GM12875 (cell line): ENCODE data around the gene CHD6.

Experiments
- H3K4me3 ChIP-seq: one replicate; pipeline ENCODE4 v1.5.1; 2011; ENCODE audit warnings: low read depth, low read length, control low read depth
- TF ChIP-seq, protein P1 (sequence below): IDR thresholded peaks from 2 replicates; pipeline ENCODE4 v1.5.1; 2011; ENCODE audit warnings: low read depth, mild to moderate bottlenecking, control low read depth, inconsistent platforms, low read length, moderate library complexity, borderline replicate concordance; ENCODE audit not compliant: insufficient read depth

Gene CHD6

DNA sequence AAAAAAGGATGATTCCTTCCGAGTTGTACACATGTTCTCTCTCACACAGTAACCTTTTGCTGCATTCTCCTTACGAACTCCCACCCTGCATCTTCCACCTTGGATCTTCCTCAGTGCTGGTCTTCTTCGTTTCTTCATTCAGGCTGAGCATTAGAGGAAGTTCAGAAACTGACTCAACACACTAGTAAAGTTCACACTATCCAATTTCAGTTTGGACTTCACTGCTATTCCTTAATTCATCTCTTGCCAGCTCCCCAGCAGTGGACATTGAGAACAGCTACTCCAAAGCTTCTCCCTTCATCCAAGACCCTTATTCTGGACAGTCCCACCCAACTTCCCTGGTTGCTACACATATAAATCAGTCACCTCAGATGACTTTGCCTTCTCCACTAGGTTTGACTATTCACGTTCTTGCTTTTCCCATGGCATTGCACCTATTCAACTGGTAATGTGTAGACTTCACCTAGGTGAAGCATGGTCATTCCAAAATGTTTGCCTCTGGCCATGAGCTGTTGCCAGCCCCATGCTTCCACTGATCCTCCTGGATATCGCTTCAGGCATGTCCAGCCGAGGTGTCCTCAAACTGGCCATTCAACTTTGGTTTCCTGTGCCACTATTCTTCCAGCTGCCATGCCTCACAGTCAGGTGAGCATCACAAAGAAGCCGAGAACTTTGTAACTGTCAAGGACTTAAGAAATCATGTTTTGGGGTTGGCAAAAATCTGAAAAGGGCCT is 147.6 kb downstream of the CHD6 start:
- TF ChIP-seq, protein P1, sequence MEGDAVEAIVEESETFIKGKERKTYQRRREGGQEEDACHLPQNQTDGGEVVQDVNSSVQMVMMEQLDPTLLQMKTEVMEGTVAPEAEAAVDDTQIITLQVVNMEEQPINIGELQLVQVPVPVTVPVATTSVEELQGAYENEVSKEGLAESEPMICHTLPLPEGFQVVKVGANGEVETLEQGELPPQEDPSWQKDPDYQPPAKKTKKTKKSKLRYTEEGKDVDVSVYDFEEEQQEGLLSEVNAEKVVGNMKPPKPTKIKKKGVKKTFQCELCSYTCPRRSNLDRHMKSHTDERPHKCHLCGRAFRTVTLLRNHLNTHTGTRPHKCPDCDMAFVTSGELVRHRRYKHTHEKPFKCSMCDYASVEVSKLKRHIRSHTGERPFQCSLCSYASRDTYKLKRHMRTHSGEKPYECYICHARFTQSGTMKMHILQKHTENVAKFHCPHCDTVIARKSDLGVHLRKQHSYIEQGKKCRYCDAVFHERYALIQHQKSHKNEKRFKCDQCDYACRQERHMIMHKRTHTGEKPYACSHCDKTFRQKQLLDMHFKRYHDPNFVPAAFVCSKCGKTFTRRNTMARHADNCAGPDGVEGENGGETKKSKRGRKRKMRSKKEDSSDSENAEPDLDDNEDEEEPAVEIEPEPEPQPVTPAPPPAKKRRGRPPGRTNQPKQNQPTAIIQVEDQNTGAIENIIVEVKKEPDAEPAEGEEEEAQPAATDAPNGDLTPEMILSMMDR: no peak
- no peak overlapping the region for H3K4me3 ChIP-seq

DNA sequence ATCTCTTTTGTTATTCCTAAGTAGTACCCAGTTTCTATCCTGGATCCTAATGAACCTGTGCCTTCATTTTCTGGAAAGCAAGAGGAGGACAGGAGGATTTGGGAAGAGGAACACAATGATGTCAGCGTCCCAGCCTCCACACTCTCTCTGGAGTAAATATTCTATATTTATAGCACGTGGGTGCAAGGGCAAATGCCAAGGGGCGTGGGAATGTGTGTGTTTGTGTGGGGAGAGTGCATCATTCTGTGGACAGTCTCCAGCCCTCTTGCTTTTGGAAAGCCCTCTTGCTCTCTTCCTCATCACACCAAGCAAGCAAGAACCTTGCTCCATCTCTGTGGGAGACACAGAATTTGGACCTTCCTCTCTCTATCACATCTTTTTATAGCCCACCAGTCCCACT is 148.3 kb downstream of the CHD6 start:
- TF ChIP-seq, protein P1: no peak
- no peak overlapping the region for H3K4me3 ChIP-seq

DNA sequence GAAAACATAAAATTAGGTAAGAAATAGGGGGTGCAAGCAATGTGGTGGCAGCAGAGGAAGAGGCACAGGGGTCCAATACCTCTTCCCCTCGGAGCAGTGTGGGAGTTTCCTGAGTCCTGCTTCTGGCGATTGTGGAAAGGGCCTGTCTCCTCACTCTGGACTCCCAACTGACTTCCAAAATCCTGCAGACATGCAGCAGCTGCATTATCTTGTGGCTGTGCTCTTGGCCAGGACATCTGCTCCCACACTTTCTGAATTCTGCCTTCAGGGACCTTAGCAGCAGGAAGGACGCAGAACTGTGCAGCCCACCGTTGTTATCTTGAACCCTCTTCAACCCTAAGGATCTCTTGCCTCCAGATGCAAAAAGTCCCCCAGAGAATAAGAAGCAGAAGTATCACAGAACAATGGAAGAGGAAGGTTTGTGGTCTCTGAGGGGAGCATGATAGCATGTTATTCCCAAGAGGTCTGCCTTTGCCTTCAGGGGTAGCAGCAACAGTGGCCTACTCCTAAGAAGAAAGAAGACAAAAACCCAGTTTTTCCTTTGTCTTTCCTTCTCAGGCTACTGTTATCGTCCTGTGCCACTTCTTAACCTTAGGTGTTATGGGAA is 149.1 kb downstream of the CHD6 start:
- TF ChIP-seq, protein P1: no peak
- H3K4me3 ChIP-seq: no peak overlapping the region

- H3K4me3 ChIP-seq: no peak overlapping the region
- TF ChIP-seq, protein P1: no peak
Measured at GRCh38 chr20:41467690-41468089, 150.5 kb downstream of the CHD6 start.

DNA sequence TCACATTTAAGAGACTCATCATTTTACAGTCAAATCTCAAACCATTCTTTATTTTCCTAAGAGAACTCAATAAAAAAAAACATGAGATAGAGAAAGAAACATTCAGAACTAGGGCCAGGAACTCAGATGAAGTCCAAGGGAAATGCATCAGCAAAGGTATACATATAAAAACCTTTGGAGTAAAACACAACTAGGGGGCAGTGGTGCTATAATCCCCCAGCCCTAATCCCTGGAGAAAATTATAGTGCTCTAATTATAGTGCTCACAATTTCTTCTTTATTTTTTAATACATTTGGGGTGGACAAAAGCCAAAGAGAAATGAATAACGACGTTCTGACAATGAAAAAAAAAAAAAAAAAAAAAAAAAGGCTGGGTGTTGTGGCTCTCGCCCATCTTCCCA is 151.0 kb downstream of the CHD6 start:
- TF ChIP-seq, protein P1: no peak

GRCh38 chr20:41463567-41463966 is 154.6 kb downstream of the CHD6 start:
- TF ChIP-seq, protein P1: no peak
- no peak overlapping the region for H3K4me3 ChIP-seq

More for the DNA sequence above, 151.0 kb downstream of the CHD6 start:
- no peak overlapping the region for H3K4me3 ChIP-seq
